Stimulated activated CD4-positive, alpha-beta T cell treated with anti-CD3 and anti-CD28 coated beads, TNF-alpha, amount 100 ng/mL, for 4 hours (primary cell): ENCODE results near the gene DGKD.

Experiments used
- DNase-seq, 3 experiments: peaks; one replicate each; pipeline ENCODE4 v3.0.0-alpha.2; 2020; ENCODE audit warnings: low read depth in 3 of 3

The DGKD gene

GRCh38 chr2:233474308-233475160 lies 120.2 kb downstream of the DGKD start:
- DNase-seq = no peak

- DNase-seq = no peak
Measured at GRCh38 chr2:233476063-233476410, 121.7 kb downstream of the DGKD start.

- DNase-seq = no peak
Measured at GRCh38 chr2:233476651-233477547, 122.6 kb downstream of the DGKD start.

GRCh38 chr2:233477548-233478433 lies 123.5 kb downstream of the DGKD start:
- DNase-seq = no peak

GRCh38 chr2:233479616-233480489 lies 125.6 kb downstream of the DGKD start:
- DNase-seq = no peak

GRCh38 chr2:233480490-233481202 lies 126.4 kb downstream of the DGKD start:
- no peak for DNase-seq

- DNase-seq = no peak
Measured at GRCh38 chr2:233481368-233482142, 127.3 kb downstream of the DGKD start.

- DNase-seq = no peak
Measured at GRCh38 chr2:233482616-233483015, 128.3 kb downstream of the DGKD start.

- no peak for DNase-seq
Measured at GRCh38 chr2:233485726-233486125, 131.4 kb downstream of the DGKD start.

GRCh38 chr2:233486357-233486756 lies 132.1 kb downstream of the DGKD start:
- DNase-seq = no peak

- DNase-seq = no peak
Measured at GRCh38 chr2:233486778-233487552, 132.7 kb downstream of the DGKD start.

- DNase-seq = no peak
Measured at GRCh38 chr2:233487748-233488345, 133.6 kb downstream of the DGKD start.

- no peak for DNase-seq
Measured at GRCh38 chr2:233489143-233489542, 134.8 kb downstream of the DGKD start.

- DNase-seq = no peak
Measured at GRCh38 chr2:233489666-233490065, 135.4 kb downstream of the DGKD start.

GRCh38 chr2:233490831-233491230 lies 136.5 kb downstream of the DGKD start:
- DNase-seq = no peak

GRCh38 chr2:233491326-233491725 lies 137.0 kb downstream of the DGKD start:
- DNase-seq = no peak

GRCh38 chr2:233492078-233492477 lies 137.8 kb downstream of the DGKD start:
- DNase-seq = no peak

GRCh38 chr2:233492751-233493150 lies 138.5 kb downstream of the DGKD start:
- no peak for DNase-seq
